ENCODE measurements around the gene QRFP. TPM values are rescaled to one million over a fixed set of nuclear protein-coding genes. Genes with fewer than 3 reads are reported as not detected.

Gene QRFP
- total and polyA plus RNA-seq, 2 of the 8 experiments (the other 6 are each of a cell fraction or from before 2014, with no cell fraction given) = not detected

DNA sequence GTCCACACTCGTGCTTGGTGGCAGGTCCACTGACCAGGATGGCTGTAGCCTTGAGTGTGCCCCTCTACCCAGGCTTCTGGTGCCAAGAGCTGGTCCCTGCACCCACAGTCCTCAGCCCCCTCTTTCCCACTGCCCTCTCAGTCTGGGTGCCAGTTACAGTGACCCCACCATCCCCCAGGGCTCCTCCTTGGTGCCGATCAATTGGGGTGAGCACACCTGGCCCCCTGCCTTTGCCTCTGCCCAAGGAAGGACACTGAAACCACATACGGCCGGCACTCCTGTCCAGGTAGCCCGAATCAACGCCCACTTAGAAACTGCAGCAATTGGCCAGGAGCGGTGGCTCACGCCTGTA lies 18.5 kb upstream of the QRFP start:
- Histone ChIP-seq H3K79me1 (ENCODE audit: low read depth, low read length) (no peaks in the 10 kb centered on the region), H2BK120ac (replicated peaks; ENCODE audit: low read depth, low read length) (no peak overlapping the region), H3K27me3 (replicated peaks in 1 of 4; ENCODE audit: control insufficient read depth in 3 of 4, extremely low read depth in 1 of 4, insufficient read depth in 3 of 4, low read length in 3 of 4) (no peaks in the 10 kb centered on the region; a peak in 1 of 7 replicates), H3K27ac (ENCODE audit: low read depth, low read length) (no peak overlapping the region), H4K8ac (ENCODE audit: extremely low read depth, insufficient read depth, low read length) (0 out of 2 replicates have a peak overlapping the region, but pooled peaks have one; percentile 35), H3K14ac (ENCODE audit: insufficient read length) (no peak overlapping the region), H4K20me1 (replicated peaks in 1 of 2; ENCODE audit: control insufficient read depth in 1 of 2, insufficient read depth in 2 of 2, low read length in 2 of 2) (no peaks in the 10 kb centered on the region), H3K36me3 (ENCODE audit: control insufficient read depth in 2 of 4, insufficient read depth in 4 of 4, low read length in 3 of 4) (no peaks in the 10 kb centered on the region), H4K5ac (ENCODE audit: insufficient read length, low read depth, low read length) (no peak overlapping the region), H3K23ac (ENCODE audit: insufficient read length) (no peak overlapping the region), H2AFZ (ENCODE audit: low read length) (no peak overlapping the region), H3K23me2 (ENCODE audit: low read depth, low read length) (no peaks in the 10 kb centered on the region), H4K91ac (replicated peaks; ENCODE audit: insufficient read length, low read length) (no peak overlapping the region), H3K18ac (ENCODE audit: extremely low read depth, low read length) (no peak overlapping the region), H3K4me1 (replicated peaks in 1 of 4; ENCODE audit: control insufficient read depth in 3 of 4, insufficient read depth in 4 of 4, low read length in 3 of 4) (peaks cover 0 to 18% (median 2%) of the 10 kb centered on the region in 4 experiments; a peak in 6 of 7 replicates), H2AK5ac (ENCODE audit: low read depth, low read length) (no peak overlapping the region), H3K4ac (replicated peaks; ENCODE audit: insufficient read length, low read depth, low read length) (no peak overlapping the region), H3K9ac (replicated peaks in 1 of 4; ENCODE audit: extremely low read depth in 1 of 4, low read depth in 3 of 4, low read length in 3 of 4) (no peak overlapping the region), H2BK12ac (ENCODE audit: low read depth, low read length) (peak overlapping the region; percentile 68; the same call in 1 of the 2 replicates), H3K79me2 (ENCODE audit: control insufficient read depth in 1 of 2, insufficient read depth in 2 of 2, low read length in 2 of 2) (no peaks in the 10 kb centered on the region), H3K4me2 (ENCODE audit: insufficient read depth in 1 of 2, low read depth in 2 of 2, low read length in 2 of 2) (no peak overlapping the region), H3K9me3 (ENCODE audit: insufficient read depth in 2 of 2, low read depth in 1 of 2, low read length in 1 of 2) (no peaks in the 10 kb centered on the region), H3K56ac (replicated peaks; ENCODE audit: insufficient read length, low read depth, low read length) (no peak overlapping the region), H2BK15ac (ENCODE audit: low read length) (no peak overlapping the region), H2BK20ac (ENCODE audit: low read length) (no peak overlapping the region), H3K4me3 (ENCODE audit: extremely low read depth in 1 of 4, insufficient read depth in 2 of 4, low read depth in 3 of 4, low read length in 4 of 4) (no peak overlapping the region), H2BK5ac (ENCODE audit: low read depth, low read length) (peak overlapping the region; percentile 27; the same call in 1 of the 2 replicates)
- no peak for DNase-seq (ENCODE audit: low read depth in 1 of 2, low spot score in 2 of 2)
- 97% methylated on average over 7 of the region's 8 CpGs; no CpG with 5 or more reads in 1 of the 2 experiments for WGBS, 2 experiments (ENCODE audit: extremely low coverage in 1 of 2, insufficient coverage in 1 of 2, insufficient read length in 1 of 2, insufficient replicate concordance in 2 of 2, low coverage in 1 of 2, low lambda C conversion rate in 2 of 2, missing lambda C conversion rate in 1 of 2)
- CTCF ChIA-PET (ENCODE audit: partially characterized antibody) = interaction anchor here (0.6 to 2.4 kb wide), 4 partner anchors 13 to 26 kb away, joined by 3 to 6 read pairs (median 3); no protein-coding TSS in a partner anchor
- FAIRE-seq = no peak
- POLR2A ChIA-PET (ENCODE audit: partially characterized antibody) = no interaction called here
- no peak for TF ChIP-seq TAF7 (optimal IDR thresholded peaks at IDR 0.05; ENCODE audit: borderline replicate concordance, low read depth, low read length)
- TF ChIP-seq SP1 (IDR thresholded peaks at IDR 0.05; ENCODE audit: low read depth, low read length) = no peak

Measured in H1 (cell line).